HUDEP-2 (cell line): ENCODE results near the gene LAMB2.

Source experiments
- DNase-seq, 76 experiments: peaks; one replicate each; lab custom pipeline; 2025; ENCODE audit not compliant: unreplicated experiment in 76 of 76; lab: John Stamatoyannopoulos, UW

LAMB2 gene

GRCh38 chr3:49161808-49162530, 29.1 kb upstream of the LAMB2 start:
- DNase-seq, result no peak

DNA sequence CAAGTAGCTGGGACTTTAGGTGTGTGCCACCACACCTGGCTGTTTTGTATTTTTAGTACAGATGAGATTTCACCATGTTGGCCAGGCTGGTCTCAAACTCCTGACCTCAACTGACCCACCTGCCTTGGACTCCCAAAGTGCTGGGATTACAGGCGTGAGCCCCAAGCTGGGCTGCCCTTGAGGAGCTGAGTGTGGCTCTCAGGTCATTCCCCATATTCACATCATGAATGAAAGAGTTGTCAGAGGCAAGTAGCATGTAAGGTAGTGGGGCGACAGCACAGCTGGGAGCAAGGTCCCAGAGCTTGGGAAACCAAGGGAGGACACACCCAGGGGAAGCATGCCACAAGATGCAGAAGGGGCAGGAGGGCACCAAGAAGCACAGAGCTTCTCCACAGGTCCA, 28.3 kb upstream of the LAMB2 start:
- no peak for DNase-seq

GRCh38 chr3:49158792-49159191, 25.9 kb upstream of the LAMB2 start:
- no peak for DNase-seq

GRCh38 chr3:49158103-49158709, 25.4 kb upstream of the LAMB2 start:
- peak in 61 of 76 experiments; percentile 6 to 66 (median 33) for DNase-seq

- no peak for DNase-seq
Measured at GRCh38 chr3:49157289-49157688, 24.4 kb upstream of the LAMB2 start.

DNA sequence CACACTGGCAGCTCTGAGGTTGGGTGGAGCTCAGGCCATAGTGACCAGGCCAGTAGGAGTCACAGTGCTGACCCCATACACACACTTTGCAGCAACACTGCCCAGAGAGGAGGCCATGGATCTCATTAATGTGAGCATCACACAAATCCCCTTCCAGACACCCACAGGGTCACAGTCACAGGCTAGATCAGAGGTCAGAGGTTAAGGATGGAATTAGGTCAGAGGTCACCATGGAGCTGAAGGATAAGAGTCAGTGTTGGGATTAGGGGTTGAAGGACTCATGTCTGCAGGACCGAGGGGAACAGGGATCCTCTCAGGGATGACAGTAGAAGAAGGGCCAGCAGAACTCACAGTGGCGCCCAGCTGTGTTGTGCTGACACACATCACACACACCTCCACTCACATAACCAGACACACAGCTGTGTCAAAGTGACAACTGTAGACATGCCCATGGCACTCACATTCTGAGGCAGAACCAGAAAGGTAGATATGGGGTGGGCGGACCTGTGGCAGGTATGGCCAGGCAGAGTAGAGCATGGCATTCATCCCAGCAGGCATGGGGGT, 20.6 kb upstream of the LAMB2 start:
- DNase-seq, result no peak

DNA sequence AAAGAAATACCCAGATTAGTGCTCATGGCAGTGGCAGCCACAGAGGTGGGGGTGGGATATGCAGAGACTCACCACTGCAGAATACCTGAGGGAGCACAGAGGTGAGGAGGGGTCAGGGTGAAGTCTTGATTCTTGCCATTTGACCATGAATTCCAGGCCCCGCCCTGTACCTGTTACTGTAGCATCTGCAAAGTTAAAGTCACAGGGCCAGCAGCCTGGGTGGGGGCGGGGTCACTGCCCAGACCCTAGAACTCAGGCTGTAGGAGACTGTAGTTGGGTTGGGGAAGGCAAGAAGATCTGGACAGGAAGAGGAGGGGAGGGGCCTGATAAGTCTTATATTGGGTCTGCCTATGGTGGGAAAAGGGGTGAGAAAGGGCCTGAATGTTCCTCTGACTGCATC, 18.8 kb upstream of the LAMB2 start:
- DNase-seq, result no peak

DNA sequence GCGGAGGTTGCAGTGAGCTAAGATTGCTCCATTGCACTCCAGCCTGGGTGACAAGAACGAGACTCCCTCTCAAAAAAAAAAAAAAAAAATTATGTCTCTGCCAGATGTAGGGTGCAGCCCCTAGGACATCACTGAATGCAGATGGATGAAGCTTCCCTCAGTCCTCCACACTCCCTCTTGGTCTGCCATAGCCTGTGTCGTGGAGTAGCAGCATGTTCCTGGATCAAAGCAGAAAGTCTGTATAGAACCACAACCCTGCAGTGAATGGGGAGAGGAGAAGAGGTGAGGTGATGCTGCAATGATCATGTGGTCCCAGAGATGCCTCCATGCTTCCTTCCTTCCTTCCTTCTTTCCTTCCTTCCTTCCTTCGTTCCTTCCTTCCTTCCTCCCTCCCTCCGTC, 15.3 kb upstream of the LAMB2 start:
- no peak for DNase-seq

DNA sequence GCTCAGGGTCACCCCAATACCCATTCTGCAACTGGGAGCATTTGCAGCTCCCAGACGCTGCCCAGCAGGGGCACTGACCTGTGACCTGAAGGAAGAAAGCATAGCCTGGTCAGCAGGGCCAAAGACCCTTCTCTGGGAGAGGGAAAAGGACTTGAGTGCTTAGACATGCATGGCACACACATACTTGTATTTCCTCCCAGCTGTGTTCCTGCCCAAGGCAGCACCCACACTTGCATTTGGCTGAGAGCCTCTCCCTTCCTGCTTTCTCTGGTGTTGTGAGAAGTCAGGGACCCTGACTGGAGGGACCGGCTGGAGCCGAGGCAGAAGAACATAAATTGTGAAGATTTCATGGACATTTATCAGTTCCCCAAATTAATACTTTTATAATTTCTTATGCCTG, 7.2 kb upstream of the LAMB2 start:
- DNase-seq, result no peak

DNA sequence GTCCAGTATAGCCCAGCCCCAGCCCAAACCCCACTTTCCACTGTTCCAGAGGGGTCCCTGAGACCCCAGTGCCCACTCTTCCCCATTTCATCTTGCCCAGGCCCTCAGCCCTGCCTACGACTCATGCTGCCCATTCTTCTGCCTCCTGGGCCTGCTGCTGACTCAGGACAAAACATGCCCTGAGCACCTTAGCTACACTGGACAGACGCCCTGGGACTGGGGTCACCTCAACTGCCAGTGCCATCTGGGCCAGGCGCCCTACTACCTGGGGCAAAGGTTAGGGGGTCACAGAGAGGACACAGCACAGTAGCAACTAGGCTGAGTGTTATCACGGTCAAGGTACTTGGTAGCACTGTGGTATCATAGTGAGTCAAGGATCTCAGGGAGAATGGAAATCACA, 2.6 kb upstream of the LAMB2 start:
- no peak for DNase-seq

GRCh38 chr3:49134471-49135265, 1.8 kb upstream of the LAMB2 start:
- peak in 1 of 76 experiments; percentile 7 for DNase-seq

GRCh38 chr3:49133226-49133951, 539 bp upstream of the LAMB2 start:
- DNase-seq, result no peak

DNA sequence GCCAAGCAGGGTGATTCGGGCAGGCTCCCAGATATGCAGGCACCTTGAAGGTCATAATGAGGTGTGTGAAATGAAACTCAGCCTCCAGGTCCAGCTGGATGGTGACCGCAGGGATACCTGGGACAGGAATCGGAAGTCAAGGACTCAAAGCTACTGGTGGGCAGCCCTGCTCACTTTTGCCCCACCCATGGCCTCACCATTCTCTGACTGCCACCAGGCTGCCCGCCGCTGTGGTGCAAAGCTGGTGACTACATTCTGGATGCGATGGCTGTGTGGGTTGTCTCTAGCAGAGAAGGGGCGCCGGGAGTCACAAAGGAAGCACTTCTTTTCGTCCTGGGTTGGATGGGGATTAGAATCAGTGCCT, 795 bp downstream of the LAMB2 start:
- no peak for DNase-seq

GRCh38 chr3:49131576-49131975, 1.3 kb downstream of the LAMB2 start:
- DNase-seq, result no peak

- no peak for DNase-seq
Measured at GRCh38 chr3:49131040-49131439, 1.8 kb downstream of the LAMB2 start.

- peak in 3 of 76 experiments; percentile 8 to 23 (median 9) for DNase-seq
Measured at GRCh38 chr3:49124991-49125670, 7.7 kb downstream of the LAMB2 start.

- no peak for DNase-seq
Measured at GRCh38 chr3:49124203-49124602, 8.6 kb downstream of the LAMB2 start.

DNA sequence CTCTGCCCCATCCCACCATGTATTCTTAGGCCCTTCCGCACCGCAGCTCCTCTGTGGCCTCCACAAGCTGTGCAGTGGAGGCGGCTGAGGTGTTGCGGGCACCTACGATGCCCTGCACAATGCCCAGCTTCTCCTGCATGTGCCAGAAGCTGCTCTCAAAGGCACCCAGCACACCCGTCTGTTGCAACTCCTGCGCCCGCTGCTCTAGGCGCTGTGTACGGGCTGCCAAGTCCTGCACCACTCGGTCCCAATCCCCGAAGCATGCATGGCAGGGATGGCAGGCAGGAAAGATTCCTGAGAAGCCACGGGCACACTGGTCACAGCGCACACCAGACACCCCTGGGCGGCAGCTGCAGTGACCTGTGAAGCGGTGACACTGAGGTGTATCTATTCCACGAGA, 9.2 kb downstream of the LAMB2 start:
- no peak for DNase-seq

DNA sequence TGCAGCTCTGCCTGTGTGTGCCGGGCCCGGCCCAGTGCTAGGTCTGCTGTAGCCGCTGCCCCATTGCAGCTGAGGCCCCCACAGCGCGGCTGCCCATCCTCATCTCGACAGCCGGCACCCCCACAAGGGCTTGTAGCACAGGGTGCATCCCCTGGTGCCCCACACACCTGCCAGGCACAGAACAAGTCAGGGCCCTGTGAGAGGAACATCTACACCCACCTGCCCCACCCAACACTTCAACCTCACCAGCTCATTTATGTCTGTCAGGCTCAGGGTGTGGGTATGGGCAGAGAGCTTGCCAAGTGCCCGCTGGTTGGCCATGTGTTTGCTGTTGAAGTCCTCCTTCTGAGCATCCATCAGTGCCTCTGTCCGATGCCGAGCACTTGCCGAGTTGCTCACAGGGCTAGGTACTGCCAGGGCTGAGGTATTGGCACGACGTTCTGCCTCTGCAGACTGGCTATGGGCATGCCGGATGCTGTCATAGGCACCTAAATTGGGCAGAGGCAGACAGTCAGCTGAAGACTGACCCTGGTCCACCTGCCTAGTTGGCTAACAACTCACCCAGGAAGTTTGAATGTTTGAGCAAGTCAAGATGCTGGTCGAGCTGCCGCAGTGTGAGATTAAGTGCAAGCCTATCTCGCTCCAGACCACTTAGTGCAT, 9.8 kb downstream of the LAMB2 start:
- no peak for DNase-seq

GRCh38 chr3:49122451-49122850, 10.4 kb downstream of the LAMB2 start:
- no peak for DNase-seq
